Inferior parietal cortex (tissue), 1 donor: ENCODE data around the gene CKLF.
"Not testable (repeated sequence)": the region's sequence is repeated elsewhere in the genome, so short reads cannot be mapped to it uniquely, and the experiment has no call there.

Experiments
- DNase-seq: peaks from one replicate; pipeline ENCODE4 v3.0.0-alpha.2; 2016; ENCODE audit errors: extremely low spot score

Gene CKLF

GRCh38 chr16:66568355-66568754 lies 16.0 kb downstream of the CKLF start:
- no peak for DNase-seq

- no peak for DNase-seq
These were observed 16.8 kb downstream of the CKLF start for GRCh38 chr16:66569131-66569530.

GRCh38 chr16:66569827-66570405 lies 17.5 kb downstream of the CKLF start:
- no peak for DNase-seq

- DNase-seq, result no peak
These were observed 20.0 kb downstream of the CKLF start for GRCh38 chr16:66572356-66572755.

- DNase-seq, result no peak
These were observed 21.7 kb downstream of the CKLF start for GRCh38 chr16:66574081-66574480.

- no peak for DNase-seq
These were observed 22.2 kb downstream of the CKLF start for GRCh38 chr16:66574531-66574930.

- DNase-seq, result no peak
These were observed 22.7 kb downstream of the CKLF start for GRCh38 chr16:66575060-66575459.

- DNase-seq, result no peak
These were observed 23.9 kb downstream of the CKLF start for GRCh38 chr16:66576296-66576695.

- DNase-seq, result no peak
These were observed 26.5 kb downstream of the CKLF start, which contains the start of gene CMTM2 for GRCh38 chr16:66578651-66579531. Gene CMTM2 (plus strand): TSS chr16:66579463. CDS start chr16:66579608, 145 bp downstream.

- DNase-seq, result no peak
These were observed 28.3 kb downstream of the CKLF start for GRCh38 chr16:66580605-66581209.

- DNase-seq, result no peak
These were observed 29.0 kb downstream of the CKLF start for GRCh38 chr16:66581246-66581952.

- no peak for DNase-seq
These were observed 33.3 kb downstream of the CKLF start for GRCh38 chr16:66585481-66586239.

- DNase-seq, result no peak
These were observed 35.7 kb downstream of the CKLF start for GRCh38 chr16:66587881-66588600.

GRCh38 chr16:66588981-66589713 lies 36.8 kb downstream of the CKLF start:
- DNase-seq, result no peak

- DNase-seq, result no peak
These were observed 37.9 kb downstream of the CKLF start for GRCh38 chr16:66590322-66590721.

- no peak for DNase-seq
These were observed 38.6 kb downstream of the CKLF start for GRCh38 chr16:66591018-66591417.

- DNase-seq, result no peak
These were observed 39.9 kb downstream of the CKLF start for GRCh38 chr16:66592241-66592640.

- DNase-seq, result no peak
These were observed 40.4 kb downstream of the CKLF start for GRCh38 chr16:66592814-66593213.

GRCh38 chr16:66594739-66595138 lies 42.4 kb downstream of the CKLF start:
- no peak for DNase-seq

- not testable (repeated sequence) for DNase-seq
These were observed 44.2 kb downstream of the CKLF start for GRCh38 chr16:66596559-66596958.
